ENCODE data around the gene CACTIN.
A peak's percentile ranks its signal among the peaks of the same experiment; 100 is the strongest.
"Not testable (repeated sequence)": the region's sequence is repeated elsewhere in the genome, so short reads cannot be mapped to it uniquely, and the experiment has no call there.

CACTIN gene

GRCh38 chr19:3661284-3662238, 35.0 kb upstream of the CACTIN start:
- no peak for DNase-seq

GRCh38 chr19:3660493-3661219, 34.1 kb upstream of the CACTIN start:
- no peak for DNase-seq

- no peak for DNase-seq
Observed at GRCh38 chr19:3659746-3660112, 33.1 kb upstream of the CACTIN start.

DNA sequence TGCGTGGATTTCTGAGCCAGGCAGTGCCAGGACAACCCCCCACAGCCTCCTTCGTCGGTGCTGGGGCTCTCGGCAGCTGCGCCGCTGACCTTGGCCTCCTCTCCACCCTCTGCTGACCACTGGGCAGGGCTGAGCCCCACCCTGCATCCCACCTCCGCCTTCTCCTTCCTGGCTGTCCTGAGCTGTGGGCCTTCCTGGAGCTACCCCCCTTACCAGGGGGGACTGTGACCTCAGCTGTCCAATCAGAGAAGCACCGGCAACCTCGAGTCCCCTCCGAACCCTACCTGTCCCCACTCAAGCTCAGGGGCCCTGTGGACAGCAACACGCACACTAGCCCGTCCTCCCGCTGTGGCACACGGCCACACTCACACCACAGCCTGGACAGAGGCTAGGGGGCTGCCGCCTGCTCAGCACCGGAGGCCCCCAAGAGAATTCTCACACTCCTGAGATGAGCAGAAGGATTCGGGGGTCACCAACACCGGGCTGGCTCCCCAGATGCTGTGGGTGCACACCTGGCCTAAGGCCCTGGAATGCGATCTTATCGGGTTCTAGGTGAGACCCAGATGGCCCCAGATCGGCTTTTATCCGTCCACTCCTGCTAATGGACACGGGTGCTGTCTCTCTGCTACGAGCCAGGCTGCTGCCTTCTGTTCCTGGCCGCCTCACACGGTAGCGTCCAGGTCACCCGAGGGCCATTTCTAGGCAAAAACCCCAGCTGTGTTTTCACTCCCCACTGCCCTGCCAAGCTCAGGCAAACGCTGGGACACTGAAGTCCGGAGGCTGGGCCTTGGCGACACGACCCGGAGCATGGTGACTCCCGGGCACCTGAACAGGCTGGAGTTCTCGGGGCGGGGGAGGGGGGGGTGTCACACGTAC, 32.5 kb upstream of the CACTIN start:
- DNase-seq = no peak

GRCh38 chr19:3658004-3658869, 31.6 kb upstream of the CACTIN start:
- DNase-seq = no peak

DNA sequence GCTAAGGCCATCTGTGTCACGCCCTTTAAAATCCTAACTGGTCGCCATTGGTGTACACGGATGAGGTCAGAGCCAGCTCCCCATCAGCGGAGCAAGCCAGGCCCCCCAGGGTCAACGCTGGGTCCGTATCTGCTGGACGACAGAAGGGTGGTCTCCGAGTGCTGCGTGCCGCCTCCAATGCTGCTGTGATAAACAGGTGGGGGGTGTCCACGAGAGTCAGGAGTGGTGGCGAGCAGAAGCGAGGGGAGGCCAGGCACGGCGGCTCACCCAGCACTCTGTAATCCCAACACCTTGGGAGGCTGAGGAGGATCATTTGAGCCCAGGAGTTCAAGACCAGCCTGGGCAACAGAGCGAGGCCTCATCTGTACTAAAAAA, 30.8 kb upstream of the CACTIN start:
- DNase-seq = no peak

- DNase-seq = no peak
Observed at GRCh38 chr19:3656747-3657394, 30.3 kb upstream of the CACTIN start.

DNA sequence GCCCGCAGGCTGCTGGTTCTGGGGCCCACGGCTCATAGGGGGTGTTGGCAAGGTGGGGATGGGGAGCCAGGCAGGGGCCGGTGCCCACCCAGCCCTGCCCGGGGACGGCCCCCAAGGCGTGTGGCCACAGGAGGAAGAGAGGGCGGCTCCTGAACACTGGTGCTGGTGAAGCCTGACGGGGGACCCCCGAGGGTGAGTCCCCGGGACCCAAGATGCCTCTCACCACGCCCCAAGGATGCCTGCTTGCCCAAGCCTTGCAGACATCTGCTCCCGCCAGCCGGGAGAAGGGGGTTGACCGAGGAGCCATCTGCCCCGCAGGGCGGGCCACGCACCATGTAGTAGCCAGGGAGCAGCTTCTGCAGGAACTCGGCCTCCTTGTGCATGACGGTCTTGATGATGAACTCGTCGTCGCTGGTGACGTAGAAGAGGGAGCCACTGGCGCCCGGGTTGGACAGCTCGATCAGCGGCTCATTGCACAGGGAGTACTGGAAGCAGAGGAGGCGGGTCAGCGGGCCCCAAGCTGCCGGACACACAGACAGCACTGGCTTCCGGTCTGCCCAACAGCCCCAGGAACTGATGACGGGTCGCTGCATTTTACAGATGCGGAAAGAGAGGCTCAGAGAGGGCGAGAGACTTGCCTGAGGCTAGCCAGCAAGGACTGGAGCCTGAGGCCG, 29.6 kb upstream of the CACTIN start:
- no peak for DNase-seq

GRCh38 chr19:3655402-3656072, 28.9 kb upstream of the CACTIN start:
- DNase-seq = peak; percentile 79

GRCh38 chr19:3653865-3654513, 27.4 kb upstream of the CACTIN start:
- no peak for DNase-seq

DNA sequence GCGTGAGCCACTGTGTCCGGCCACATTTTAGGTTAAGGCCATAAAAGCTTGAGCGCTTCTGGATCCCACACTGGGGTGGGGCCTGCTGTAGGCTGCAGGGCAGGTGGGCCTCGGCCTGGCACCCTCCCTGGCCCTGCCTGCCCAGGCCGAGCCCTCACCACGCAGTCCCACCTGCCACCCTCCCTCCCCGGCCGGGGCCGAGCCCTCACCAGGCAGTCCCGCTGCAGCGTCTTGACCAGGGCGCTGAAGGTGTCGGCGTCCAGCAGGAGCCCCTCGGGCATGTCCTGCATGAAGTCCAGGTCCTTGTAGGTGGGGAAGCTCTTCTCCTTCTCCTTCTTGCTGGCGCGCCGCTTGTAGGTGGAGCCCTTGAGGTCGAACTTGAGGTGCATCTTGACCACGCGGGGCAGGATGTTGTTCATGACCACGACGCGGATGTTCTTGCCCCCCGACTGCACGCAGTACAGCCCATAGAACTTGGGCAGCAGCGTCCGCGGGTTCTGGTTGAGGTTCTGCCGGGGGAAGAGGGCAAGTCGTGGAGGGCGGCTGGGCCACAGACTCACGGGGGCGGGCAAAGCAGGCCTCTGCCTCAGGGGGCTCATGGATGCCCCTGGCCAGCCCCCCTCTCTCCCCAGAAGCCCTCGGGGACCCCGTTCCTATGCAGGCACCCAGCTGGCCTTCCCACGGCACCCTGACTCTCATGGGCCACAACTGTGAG, 26.6 kb upstream of the CACTIN start:
- DNase-seq = no peak

DNA sequence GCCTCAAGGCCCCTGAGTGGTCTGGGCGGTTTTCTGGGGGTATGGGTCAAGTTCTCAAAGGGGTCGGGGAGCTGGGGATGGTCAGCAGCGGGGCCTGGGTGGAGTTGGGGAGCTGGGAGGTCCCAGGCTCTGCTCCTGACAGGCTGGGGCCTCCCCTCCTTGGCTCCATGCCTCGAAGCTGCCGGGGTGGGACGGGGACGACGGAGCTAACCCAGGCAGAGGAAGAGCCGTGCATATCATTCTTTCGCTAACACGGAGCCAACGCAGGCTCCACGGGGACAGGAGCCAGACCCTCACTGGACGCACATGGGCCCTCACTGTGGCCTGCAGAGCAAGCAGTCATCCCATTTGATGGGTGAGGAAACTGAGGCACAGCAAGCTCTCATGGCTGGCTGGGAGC, 25.8 kb upstream of the CACTIN start:
- no peak for DNase-seq

DNA sequence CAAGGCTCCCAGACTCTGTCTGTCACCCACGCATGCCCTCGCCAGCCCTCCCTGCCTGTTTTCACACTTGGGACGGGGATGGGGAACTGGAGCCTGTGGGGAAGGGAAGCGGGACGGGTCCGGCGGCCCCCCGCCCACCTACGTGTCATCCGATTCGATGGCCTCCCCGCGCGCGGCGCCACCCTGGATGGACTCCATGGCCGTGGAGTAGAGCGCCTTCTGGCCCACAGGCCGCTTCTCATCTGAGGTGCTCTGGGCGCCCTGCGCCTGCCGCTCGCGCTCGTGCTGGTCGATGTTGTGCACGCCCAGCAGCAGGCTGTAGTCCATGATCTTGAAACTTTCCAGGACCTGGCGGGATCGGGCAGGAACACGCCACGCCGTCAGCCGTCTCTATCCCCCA, 25.1 kb upstream of the CACTIN start:
- DNase-seq = no peak

DNA sequence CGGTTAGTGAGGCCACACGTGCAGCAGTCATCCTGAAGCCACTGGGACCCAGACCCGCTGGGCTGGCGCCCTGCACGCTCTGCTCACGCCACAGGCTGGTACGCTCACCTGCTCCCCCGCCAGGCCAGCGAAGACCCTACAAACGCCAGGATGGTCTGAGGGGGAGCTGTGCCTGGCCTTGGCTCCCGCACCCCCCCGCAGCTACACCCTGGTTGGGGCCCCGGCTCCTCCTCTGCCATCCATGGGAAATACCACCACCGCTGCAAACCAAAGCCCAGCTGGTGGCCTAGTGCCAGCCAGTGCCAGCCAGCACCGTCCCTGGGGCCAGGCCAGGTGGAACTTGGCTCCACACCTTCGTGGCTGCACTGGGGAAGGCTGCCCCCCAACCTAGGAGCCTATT, 23.3 kb upstream of the CACTIN start:
- DNase-seq = no peak

DNA sequence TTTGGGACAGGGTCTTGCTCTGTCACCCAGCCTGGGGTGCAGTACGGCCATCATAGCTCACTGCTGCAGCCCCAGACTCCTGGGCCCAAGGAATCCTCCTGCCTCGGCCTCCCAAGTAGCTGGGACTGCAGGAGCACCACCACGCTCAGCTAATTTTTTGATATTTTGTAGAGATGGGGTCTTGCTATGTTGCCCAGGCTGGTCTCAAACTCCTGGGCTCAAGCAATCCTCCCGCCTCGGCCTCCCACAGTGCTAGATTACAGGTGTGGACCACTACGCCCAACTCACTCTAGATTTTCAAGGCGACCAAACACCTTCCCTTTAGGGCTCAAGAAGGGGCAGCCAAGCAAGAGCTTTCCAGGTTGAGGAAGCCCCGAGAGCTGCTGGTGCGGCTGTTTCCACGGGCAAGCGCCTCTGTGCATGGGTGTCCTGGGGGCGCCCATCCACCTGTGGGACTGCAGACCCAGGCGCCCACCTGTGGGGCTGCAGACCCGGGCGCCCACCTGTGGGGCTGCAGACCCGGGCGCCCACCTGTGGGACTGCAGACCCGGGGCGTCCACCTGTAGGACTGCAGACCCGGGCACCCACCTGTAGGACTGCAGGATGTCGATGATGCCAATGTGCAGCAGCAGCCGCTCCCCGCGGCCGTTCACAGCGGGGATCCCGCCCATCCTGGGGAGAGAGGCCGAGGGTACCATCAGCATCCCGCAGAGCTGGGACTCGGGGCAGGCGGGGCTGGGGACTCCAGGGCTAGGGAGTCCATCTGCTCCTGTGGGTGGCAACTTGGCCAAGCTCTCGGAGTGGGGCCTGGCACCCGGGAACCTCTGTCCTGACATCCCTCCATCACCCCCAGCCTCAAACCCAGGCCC, 21.7 kb upstream of the CACTIN start:
- no peak for DNase-seq

DNA sequence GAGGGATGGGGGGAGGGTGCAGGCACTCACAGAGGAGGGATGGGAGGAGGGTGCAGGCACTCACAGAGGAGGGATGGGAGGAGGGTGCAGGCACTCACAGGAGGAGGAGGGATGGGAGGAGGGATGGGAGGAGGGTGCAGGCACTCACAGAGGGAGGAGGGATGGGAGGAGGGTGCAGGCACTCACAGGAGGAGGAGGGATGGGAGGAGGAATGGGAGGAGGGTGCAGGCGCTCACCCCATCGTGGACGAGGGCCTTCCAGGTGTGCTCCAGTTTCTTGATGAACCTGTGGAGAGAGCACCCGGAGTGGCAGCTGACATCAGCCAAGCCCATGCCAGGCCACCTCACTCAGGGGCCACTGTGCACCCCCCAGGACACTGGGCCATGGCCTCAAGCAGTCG, 20.5 kb upstream of the CACTIN start:
- DNase-seq = not testable (repeated sequence)

DNA sequence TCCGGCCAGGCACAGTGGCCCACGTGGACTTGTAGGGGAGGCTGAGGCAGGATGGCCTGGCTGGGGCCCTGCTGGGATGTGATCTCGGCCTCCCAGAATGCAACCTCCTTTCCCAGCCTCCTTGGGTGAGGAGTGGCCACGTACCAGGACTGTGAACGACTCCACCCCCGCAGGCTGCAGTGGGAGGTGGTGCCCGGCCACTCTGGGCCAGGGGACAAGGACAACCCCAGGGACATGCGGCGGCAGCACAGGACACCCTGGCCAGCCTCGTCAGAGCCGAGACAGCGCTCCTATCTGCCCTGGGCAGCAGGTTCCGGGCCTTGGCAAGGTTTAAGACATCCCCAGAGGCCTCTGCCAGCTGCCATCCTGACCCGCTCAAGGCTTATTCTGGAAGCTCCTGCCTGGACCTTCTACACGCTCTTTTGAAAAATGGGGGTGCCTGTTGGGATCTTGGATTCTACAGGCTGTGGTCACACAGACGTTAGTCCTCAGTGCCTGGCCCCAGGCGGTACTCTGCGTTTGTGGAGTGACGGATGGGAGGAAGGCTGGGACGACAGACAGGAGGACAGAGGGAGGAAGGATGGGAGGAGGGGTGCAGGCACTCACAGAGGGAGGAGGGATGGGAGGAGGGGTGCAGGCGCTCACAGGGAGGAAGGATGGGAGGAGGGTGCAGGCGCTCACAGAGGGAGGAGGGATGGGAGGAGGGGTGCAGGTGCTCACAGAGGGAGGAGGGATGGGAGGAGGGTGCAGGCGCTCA, 19.9 kb upstream of the CACTIN start:
- DNase-seq = no peak

DNA sequence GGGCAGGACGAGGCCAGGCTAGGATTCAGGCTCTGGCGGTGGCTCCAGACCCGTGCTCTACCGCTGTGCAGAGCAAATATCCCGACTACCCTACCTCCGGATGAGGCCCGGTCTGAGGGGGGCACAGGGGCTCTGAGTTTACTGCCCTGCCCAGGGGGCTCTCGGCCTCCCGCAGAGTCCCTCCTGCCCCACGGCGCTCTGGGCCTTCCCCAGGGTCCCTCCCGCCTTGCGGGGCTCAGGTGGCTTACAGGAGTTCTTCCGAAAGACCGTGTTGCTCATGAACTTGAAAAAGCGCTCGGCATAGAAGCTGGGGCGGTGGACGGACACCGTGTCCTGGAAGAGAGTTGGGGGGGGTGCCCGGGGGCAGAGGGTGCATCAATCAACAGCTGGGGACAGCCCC, 19.1 kb upstream of the CACTIN start:
- no peak for DNase-seq
